HepG2 (cell line): ENCODE results near the gene PIP5KL1. TPM values are rescaled to one million over a fixed set of nuclear protein-coding genes. Genes with fewer than 3 reads are reported as not detected.

ENCODE experiments used
- CBX5 ChIP-seq: sonication (generic); formaldehyde crosslinking; IDR thresholded peaks from 2 replicates; pipeline ENCODE4 v1.4.0; 2020; ENCODE audit warnings: missing genetic modification reagents, borderline replicate concordance
- GFI1 ChIP-seq: sonication (generic); formaldehyde crosslinking; IDR thresholded peaks from 2 replicates; pipeline ENCODE4 v1.5.0; 2020; ENCODE audit warnings: missing genetic modification reagents, mild to moderate bottlenecking, borderline replicate concordance
- HNRNPUL1 ChIP-seq: fragments of 200-400 bp; formaldehyde crosslinking; IDR thresholded peaks from 2 replicates; pipeline ENCODE4 v1.6.1; 2017; ENCODE audit warnings: low read depth, mild to moderate bottlenecking, low read length, moderate library complexity
- IKZF5 ChIP-seq: IDR thresholded peaks from 2 replicates; pipeline ENCODE4 v1.6.1; 2018; ENCODE audit warnings: missing genetic modification reagents, mild to moderate bottlenecking, missing compliant biosample characterization
- MBD4 ChIP-seq: IDR thresholded peaks from 2 replicates; pipeline ENCODE4 v1.6.1; 2012; ENCODE audit warnings: low read length, inconsistent platforms, borderline replicate concordance
- NFIB ChIP-seq: sonication (generic); formaldehyde crosslinking; IDR thresholded peaks from 2 replicates; pipeline ENCODE4 v1.9.0; 2021; ENCODE audit warnings: missing genetic modification reagents, mild to moderate bottlenecking, borderline replicate concordance
- RAD51 ChIP-seq: fragments of 450-650 bp; IDR thresholded peaks from 2 replicates; pipeline ENCODE4 v1.6.1; 2016; ENCODE audit warnings: borderline replicate concordance
- RXRA ChIP-seq: sonication (generic); formaldehyde crosslinking; IDR thresholded peaks from 2 replicates; pipeline ENCODE4 v1.5.1; 2020; ENCODE audit warnings: missing genetic modification reagents
- SALL1 ChIP-seq: sonication (generic); formaldehyde crosslinking; IDR thresholded peaks from 2 replicates; pipeline ENCODE4 v1.8.0; 2022; ENCODE audit warnings: mild to moderate bottlenecking, missing genetic modification reagents
- SMARCC2 ChIP-seq: fragments of 450-650 bp; IDR thresholded peaks from 2 replicates; pipeline ENCODE4 v1.6.1; 2017; ENCODE audit warnings: antibody characterized with exemption, mild to moderate bottlenecking
- ZBTB34 ChIP-seq: sonication (generic); formaldehyde crosslinking; IDR thresholded peaks from 2 replicates; pipeline ENCODE4 v1.8.0; 2022; ENCODE audit warnings: mild to moderate bottlenecking, missing genetic modification reagents
- ZNF501 ChIP-seq: sonication (generic); formaldehyde crosslinking; IDR thresholded peaks from 2 replicates; pipeline ENCODE4 v1.5.1; 2020; ENCODE audit warnings: mild to moderate bottlenecking, moderate library complexity, missing genetic modification reagents
- ZNF766 ChIP-seq: sonication (generic); formaldehyde crosslinking; IDR thresholded peaks from 2 replicates; pipeline ENCODE4 v1.5.0; 2020; ENCODE audit warnings: missing genetic modification reagents, borderline replicate concordance
- polyA plus RNA-seq, 8 experiments: library from polyadenylated mRNA; depleted of rRNA in 3 of 8; stranded (reverse) in 7 of 8; unstranded in 1 of 8; fragments of >200 nt; fragmentation: Illumina TruSeq in 4 of 8; extraction: Trizol in 4 of 8; gene quantifications; 2 replicates each; pipeline versions ENCODE4 v1.2.1 to v1.2.3, GENCODE V29; 2011 to 2016; ENCODE audit warnings: low read depth in 4 of 8, missing spikeins in 1 of 8, mixed read lengths in 1 of 8; ENCODE audit not compliant: insufficient read depth in 1 of 8
- total RNA-seq, 5 experiments: library from RNA; depleted of rRNA; stranded (reverse); fragments of >200 nt; fragmentation: Illumina TruSeq; extraction: Trizol; gene quantifications; 2 replicates each; pipeline ENCODE4 v1.2.3, GENCODE V29; 2016; ENCODE audit warnings: low read depth in 1 of 5
- TF ChIP-seq, protein P1 (sequence below): IDR thresholded peaks from 2 replicates; pipeline ENCODE4 v1.6.1; 2016; ENCODE audit warnings: missing genetic modification reagents, missing compliant biosample characterization
- TF ChIP-seq, protein P2 (sequence below), 2 experiments: fragments of 450-650 bp in 1 of 2; sonication (generic) in 1 of 2; formaldehyde crosslinking in 1 of 2; IDR thresholded peaks; 2 replicates each; pipeline versions ENCODE4 v1.6.1 to v1.8.0; 2016 to 2022; ENCODE audit warnings: antibody characterized with exemption in 1 of 2, mild to moderate bottlenecking in 1 of 2, missing genetic modification reagents in 1 of 2
- TF ChIP-seq, protein P3 (sequence below): IDR thresholded peaks from 2 replicates; pipeline ENCODE4 v1.6.1; 2016; ENCODE audit warnings: missing compliant biosample characterization, missing genetic modification reagents, borderline replicate concordance

The PIP5KL1 gene
- total and polyA plus RNA-seq, 2 of the 13 experiments (the other 11 are each of a cell fraction or from before 2014, with no cell fraction given) = 0.20 to 0.49 TPM

DNA sequence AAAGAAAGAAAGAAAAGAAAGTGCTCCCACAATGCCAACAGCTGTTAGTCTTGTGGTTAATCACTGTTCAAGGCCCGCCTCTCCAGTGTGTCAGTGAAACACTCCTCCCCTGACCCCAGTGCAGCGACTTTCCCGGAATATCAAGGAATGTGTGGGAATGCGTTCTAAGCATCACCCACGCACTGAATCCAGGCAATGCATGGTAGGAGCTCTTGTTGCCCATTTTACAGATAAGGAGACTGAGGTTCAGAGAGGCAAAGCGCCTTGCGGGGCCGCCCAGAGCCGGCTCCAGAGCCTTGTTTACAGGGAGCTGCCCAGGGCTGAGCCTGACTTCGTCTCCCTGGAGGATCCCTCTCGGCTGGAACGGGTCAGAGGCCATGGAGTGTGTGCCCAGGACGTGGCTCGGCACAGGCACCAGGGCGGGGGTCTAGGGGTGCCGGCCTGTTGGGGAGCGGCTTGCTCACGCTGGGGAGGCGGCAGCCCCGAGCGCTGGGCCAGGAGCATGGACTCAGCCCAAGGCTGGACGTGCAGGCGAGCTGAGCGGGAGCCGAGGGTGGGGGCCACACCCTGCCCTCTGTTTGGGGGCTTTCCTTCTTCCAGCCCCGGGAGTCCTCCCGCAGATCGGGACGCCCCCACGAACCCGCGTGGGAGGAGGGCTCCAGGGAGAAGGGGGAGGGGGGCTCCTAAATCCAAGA, 32.0 kb downstream of the PIP5KL1 start (continued):
- TF ChIP-seq, protein P1, sequence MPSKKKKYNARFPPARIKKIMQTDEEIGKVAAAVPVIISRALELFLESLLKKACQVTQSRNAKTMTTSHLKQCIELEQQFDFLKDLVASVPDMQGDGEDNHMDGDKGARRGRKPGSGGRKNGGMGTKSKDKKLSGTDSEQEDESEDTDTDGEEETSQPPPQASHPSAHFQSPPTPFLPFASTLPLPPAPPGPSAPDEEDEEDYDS (CRISPR knock-in tag) = no peak
- no peak for TF ChIP-seq MBD4
- TF ChIP-seq GFI1 (CRISPR knock-in tag) = peak; percentile 55; the same call in 1 of the 2 replicates
- no peak for TF ChIP-seq IKZF5 (CRISPR knock-in tag)
- no peak for TF ChIP-seq RAD51
- TF ChIP-seq HNRNPUL1 = no peak
- TF ChIP-seq NFIB = no peak
- TF ChIP-seq ZNF501 (CRISPR knock-in tag) = 0 out of 2 replicates have a peak, but pooled peaks have one; percentile 26
- no peak for TF ChIP-seq ZBTB34
- TF ChIP-seq, protein P2, sequence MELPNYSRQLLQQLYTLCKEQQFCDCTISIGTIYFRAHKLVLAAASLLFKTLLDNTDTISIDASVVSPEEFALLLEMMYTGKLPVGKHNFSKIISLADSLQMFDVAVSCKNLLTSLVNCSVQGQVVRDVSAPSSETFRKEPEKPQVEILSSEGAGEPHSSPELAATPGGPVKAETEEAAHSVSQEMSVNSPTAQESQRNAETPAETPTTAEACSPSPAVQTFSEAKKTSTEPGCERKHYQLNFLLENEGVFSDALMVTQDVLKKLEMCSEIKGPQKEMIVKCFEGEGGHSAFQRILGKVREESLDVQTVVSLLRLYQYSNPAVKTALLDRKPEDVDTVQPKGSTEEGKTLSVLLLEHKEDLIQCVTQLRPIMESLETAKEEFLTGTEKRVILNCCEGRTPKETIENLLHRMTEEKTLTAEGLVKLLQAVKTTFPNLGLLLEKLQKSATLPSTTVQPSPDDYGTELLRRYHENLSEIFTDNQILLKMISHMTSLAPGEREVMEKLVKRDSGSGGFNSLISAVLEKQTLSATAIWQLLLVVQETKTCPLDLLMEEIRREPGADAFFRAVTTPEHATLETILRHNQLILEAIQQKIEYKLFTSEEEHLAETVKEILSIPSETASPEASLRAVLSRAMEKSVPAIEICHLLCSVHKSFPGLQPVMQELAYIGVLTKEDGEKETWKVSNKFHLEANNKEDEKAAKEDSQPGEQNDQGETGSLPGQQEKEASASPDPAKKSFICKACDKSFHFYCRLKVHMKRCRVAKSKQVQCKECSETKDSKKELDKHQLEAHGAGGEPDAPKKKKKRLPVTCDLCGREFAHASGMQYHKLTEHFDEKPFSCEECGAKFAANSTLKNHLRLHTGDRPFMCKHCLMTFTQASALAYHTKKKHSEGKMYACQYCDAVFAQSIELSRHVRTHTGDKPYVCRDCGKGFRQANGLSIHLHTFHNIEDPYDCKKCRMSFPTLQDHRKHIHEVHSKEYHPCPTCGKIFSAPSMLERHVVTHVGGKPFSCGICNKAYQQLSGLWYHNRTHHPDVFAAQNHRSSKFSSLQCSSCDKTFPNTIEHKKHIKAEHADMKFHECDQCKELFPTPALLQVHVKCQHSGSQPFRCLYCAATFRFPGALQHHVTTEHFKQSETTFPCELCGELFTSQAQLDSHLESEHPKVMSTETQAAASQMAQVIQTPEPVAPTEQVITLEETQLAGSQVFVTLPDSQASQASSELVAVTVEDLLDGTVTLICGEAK (IDR thresholded peaks at IDR 0.05) = no peak
- TF ChIP-seq, protein P2 (CRISPR knock-in tag; IDR thresholded peaks at IDR 0.05) = peak; percentile 36; the same call in 1 of the 2 replicates
- TF ChIP-seq, protein P3, sequence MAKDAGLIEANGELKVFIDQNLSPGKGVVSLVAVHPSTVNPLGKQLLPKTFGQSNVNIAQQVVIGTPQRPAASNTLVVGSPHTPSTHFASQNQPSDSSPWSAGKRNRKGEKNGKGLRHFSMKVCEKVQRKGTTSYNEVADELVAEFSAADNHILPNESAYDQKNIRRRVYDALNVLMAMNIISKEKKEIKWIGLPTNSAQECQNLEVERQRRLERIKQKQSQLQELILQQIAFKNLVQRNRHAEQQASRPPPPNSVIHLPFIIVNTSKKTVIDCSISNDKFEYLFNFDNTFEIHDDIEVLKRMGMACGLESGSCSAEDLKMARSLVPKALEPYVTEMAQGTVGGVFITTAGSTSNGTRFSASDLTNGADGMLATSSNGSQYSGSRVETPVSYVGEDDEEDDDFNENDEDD = no peak
- 0 out of 2 replicates have a peak, but pooled peaks have one; percentile 32 for TF ChIP-seq ZNF766
- peak; percentile 24 for TF ChIP-seq RXRA (CRISPR knock-in tag)
- no peak for TF ChIP-seq CBX5 (CRISPR knock-in tag)
- TF ChIP-seq SMARCC2 = no peak
- peak; percentile 46 for TF ChIP-seq SALL1 (CRISPR knock-in tag)
